HCEC 1CT (cell line): ENCODE data around the gene SETD6.

Experiments
- DNase-seq: peaks from one replicate; pipeline ENCODE4 v3.0.0-alpha.2; 2017

The SETD6 gene

GRCh38 chr16:58509256-58510096 is 5.8 kb upstream of the SETD6 start:
- DNase-seq = no peak

DNA sequence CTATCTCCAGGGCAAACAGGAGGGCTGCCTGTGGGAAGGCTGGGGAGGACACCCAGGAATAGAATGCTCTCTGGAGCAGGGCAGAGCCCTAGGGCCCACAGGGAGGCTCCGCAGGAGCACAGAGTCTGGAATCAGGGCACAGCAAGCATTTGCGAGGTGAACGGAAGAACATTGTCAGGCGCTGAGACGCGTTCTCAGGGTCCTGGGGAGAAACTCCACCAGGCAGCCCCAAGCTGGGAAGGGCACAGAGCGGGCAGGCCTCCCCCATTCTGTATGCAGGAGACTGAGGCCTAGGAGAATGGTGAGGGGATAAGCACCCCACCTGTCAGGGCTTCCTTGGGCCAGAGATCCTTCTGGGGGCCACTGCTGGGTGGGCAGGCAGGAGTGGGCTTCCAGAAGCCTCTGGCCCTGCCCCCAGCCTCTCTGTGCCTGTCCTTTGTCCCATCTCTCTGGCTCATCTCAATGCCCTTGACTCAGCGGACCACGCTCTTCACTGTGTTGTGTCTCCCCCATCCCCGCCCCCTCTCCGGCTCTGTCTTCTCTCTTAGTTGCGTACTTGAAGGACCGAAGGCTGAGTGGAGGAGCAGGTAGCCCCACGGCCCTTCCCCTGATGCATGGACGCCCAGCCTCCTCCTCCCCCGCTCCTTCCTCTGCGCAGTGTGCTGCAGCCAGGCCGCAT is 5.1 kb upstream of the SETD6 start:
- DNase-seq = no peak

DNA sequence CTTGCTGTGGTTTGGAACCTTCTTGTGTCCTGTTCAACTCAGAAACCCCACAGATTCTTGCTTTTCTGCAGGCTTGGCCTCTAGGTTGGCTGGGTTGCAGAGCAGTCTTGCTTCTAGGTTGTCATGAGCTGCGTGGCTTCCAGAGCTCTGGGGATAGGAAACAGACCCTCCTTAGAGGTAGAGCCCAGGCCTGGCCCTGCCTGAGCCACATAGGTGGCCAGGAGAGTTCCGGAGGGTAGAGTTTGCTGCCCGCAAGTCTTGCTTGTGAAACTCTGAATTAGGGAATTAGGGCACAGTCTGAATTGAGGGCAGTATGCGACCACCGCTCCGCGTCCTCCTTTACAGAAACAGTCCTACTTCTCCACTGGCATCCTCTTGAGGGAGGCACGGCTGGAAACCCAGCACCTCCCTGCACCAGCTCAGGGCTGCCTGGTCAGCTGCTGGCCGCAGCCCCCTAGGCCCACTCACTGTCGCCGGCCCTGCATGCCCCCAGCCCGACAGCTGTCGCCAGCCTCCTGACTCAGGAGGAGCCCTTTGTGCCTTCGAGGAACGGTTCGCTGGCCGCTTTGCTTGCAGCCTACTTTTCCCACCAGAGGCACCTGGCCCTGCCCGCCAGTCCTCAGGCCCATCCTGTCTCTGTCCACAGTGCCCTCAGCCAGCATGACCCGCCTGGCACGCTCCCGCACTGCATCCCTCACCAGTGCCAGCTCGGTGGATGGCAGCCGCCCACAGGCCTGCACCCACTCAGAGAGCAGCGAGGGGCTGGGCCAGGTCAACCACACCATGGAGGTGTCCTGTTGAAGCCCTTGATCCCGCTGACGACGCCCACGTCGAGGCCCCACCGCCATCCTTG is 4.3 kb upstream of the SETD6 start:
- DNase-seq = no peak

DNA sequence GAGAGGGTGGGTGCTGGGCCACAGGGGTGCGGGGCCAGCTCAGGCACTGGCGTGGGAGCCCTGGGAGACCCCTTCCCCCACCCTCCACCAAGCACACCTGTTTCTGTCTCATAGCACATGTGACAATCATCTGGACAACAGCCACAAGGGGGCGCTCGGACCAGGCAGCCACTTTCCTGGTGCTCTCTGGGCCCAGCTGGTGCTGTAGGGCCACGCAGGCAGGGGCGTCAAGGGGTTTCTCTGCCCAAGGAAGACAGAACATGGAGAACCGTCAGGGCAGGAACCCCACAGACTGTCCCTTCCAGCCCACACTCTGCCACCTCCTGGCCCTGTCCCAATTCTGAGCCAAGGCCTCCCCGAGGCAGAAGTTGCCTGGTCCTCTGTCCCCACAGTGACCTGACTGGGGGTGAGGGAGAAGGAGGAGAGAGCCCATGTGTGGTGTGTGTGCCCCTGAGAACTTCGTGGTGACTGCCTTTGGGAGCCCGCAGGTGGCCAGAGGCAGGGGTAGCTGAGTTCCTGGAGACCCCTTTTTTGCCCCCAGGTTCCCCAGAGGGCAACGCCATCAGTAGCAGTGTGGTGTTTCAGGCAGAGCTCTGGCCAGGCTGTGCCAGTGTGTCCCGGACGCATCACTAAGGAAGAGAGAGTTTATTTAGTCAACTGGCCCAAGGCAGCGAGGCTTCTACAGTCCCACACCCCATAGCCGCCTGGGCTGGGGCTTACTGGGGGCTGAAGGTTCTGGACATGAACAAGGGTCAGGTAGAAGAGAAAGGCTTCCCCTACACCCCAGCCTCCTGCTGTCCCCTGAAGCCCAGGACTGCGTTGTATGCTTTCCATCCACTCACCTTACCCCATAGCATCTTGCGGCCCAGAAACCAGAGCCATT is 3.1 kb upstream of the SETD6 start:
- peak; percentile 49 for DNase-seq

DNA sequence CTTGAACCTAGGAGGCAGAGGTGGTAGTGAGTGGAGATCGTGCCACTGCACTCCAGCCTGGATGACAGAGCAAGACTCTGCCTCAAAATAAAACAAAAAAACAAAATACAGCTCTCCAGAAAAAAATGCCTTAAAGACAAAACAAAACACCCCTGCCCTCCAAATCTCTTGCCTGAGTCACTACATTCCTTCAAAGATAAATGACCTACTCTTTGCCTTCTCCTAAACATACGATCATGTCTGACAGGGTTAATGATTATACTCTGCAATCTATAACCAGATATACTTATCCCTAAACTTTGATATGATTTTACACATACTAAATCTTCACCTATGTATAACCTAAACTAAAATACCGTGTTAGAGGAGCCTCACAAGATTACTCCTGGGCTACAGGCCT is 1.4 kb upstream of the SETD6 start:
- peak; percentile 17 for DNase-seq

DNA sequence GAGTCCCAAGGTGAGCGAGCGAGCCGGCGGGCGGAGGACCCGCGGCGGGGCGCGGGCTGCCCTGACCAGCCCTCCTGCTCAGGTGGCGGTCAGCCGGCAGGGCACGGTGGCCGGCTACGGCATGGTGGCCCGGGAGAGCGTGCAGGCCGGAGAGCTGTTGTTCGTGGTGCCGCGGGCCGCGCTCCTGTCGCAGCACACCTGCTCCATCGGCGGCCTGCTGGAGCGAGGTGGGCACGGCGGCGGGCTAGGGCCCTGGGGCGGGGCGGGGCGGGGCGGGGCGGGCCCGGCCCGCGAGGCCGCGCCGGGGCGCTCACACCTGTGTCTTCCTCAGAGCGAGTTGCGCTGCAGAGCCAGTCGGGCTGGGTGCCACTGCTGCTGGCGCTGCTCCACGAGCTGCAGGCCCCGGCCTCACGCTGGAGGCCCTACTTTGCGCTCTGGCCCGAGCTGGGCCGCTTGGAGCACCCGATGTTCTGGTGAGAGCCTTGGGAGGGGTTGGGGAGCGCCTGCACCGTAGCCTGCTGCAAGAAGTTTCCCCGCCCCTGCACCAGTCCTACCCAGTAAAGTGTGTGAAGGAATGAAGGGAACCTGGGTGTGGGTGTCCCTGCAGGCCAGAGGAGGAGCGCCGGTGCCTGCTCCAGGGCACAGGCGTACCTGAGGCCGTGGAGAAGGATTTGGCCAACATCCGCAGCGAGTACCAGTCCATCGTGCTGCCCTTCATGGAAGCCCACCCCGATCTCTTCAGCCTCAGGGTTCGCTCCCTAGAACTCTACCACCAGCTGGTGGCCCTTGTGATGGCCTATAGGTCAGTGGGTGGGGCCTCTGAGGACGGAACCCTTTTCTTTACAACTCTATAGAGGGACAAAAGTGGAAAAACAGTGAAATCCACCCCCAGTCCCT is 802 bp downstream of the SETD6 start:
- no peak for DNase-seq

GRCh38 chr16:58516768-58517107 is 1.4 kb downstream of the SETD6 start:
- DNase-seq = no peak

DNA sequence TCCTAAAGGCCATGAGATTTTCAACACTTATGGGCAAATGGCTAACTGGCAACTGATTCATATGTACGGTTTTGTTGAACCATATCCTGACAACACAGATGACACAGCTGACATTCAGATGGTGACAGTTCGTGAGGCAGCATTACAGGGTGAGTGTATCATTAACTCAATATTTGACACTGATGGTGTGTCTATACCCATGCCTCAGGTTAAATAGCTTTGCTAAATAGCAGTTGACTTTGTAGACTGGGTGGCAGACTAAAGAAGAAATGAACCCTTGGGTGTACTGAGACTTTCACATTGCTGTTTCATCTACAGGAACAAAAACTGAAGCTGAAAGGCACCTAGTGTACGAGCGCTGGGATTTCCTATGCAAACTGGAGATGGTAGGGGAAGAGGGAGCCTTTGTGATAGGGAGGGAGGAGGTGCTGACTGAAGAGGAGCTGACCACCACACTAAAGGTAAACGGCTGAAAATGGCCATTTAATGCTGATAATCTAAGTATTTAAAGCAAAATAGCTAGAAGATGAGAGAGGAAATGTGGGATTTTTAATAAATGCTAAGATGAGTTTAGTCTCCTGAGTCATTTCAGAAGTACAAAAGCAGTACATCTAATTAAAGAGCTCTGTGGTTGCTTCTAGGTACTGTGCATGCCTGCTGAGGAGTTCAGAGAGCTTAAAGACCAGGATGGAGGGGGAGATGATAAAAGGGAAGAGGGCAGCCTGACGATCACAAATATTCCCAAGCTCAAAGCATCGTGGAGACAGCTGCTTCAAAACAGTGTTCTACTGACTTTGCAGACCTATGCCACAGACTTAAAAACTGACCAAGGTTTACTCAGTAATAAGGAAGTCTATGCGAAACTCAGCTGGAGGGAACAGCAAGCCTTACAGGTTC is 3.0 kb downstream of the SETD6 start:
- DNase-seq = no peak

- DNase-seq = no peak
These were observed 3.7 kb downstream of the SETD6 start for GRCh38 chr16:58518980-58519368.

DNA sequence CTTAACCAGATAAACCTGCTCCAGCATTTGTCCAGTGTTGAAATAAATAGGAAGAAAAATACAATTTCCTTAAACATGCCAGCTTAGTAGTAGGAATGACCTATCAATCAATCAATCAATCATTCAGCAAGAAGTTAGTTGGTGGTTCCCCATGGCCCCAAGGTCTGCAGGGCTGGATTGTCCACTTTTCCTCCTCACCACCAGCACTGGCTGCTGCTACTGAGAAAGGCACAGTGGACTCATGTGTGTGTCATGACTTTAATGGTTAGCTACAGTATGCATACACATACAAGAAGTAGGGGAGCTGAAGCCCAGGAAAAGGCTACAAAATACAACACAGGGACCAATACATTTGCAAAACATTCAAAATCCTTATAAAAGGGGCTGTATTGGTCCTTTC is 4.4 kb downstream of the SETD6 start:
- no peak for DNase-seq

- DNase-seq = no peak
These were observed 14.9 kb downstream of the SETD6 start for GRCh38 chr16:58530179-58530578.

- no peak for DNase-seq
These were observed 17.1 kb downstream of the SETD6 start for GRCh38 chr16:58532414-58532813.

DNA sequence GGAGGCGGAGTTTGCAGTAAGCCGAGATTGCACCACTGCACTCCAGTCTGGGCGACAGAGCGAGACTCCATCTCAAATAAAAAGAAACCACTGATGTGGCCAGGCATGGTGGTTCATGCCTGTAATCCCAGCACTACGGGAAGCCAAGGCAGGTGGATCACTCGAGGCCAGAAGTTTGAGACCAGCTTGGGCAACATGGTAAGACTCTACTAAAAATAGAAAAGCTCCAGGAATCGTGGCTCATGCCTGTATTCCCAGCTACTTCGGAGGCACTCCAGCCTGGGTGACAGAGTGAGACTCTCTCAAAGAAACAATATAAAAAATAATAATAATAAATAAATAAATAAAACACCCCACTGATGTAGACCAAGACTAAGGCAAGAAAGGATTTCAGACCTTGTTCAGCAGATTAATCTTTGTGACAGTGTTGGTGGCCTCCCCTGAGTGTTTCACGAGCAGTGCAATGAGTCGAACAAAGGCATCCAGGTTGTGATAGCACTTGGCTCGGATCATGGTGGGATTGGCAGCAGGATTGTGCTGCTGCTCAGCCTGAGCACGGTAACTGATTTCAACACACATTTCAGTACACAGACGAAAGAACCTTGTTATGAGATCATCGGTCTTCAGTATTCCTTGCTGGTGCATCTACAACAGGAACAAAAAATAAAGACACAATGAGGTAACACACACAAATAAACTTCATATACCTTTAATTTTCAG is 18.6 kb downstream of the SETD6 start:
- no peak for DNase-seq

DNA sequence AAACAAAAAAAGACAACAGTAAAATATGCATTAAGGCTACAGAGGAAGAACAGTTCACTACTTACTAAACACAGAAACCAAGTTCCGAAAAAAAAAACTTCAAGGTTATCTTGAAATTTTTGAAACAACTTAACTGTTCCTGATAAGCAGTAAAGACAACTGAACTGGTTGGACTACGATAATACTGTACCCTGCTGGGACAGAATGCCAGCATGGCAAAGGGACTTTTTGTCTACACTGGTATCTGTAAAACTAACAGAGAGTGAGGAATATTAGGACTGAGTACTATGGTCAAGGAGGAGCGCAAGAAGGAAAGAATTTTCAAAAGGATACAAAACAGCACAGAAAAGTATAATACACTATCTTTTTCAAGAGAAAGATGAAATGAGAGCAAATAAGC is 19.8 kb downstream of the SETD6 start:
- no peak for DNase-seq

DNA sequence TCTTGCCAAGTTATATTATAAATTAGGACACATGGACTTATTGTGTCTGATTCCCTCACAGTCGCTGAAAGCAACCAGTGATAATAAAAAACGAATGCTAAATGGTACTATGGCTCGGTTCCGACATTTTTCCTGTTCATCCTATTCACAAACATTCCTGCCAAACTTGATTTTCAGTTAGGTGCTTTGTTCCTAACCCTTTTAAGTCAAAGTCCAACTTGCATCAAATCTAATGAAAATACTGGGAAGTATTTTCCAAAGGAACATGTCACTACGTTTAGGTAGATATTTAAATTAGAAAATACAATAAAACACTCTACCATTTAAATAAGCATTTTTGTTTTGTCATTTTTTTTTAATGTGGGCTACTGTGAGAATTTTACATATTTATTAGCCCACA is 21.0 kb downstream of the SETD6 start:
- no peak for DNase-seq

GRCh38 chr16:58537124-58537906 is 22.0 kb downstream of the SETD6 start:
- no peak for DNase-seq

- DNase-seq = no peak
These were observed 26.4 kb downstream of the SETD6 start for GRCh38 chr16:58541711-58542110.

DNA sequence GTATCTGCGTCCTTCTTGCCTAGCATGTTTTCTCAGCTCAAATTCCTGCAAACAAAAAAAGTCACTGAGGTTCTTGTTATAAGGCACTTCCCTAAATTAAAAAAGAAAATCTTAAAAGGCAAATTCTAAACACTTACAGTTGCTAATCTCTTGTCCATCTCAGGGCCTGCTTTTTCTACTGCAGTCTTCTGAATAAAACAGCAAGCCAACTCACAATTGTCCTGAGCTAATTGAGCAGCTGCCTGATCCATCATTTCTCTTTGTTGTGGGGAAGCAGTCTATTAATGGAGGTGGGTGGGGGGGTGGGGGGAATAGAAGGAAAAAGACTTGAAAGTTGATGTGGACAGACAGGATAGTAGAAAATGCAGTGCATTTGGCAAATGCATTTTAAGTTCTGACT is 27.0 kb downstream of the SETD6 start:
- no peak for DNase-seq

DNA sequence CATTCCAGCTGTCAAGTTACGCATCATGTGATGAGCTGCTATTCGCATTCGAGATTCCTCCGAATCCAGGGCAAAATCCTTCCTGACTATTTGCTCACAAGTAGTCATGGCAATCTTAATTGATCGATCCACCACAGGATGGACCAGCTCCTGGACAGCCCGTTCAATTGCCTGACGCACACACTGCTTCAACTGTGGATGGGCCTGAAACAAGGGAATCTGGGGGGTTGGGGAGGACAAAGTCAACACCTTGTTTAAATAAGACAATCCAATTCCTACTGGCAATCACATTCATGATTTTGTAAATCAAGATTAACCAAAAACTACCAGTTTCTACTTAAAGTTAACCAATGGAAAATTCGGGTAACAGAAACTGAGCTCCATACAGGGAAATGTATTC is 28.4 kb downstream of the SETD6 start:
- DNase-seq = no peak
